Thoracic aorta (tissue), 2 donors: ENCODE measurements around the gene ADGRA3. TPM values are rescaled to one million over a fixed set of nuclear protein-coding genes. Genes with fewer than 3 reads are reported as not detected.

Source experiments
- ATAC-seq: fragments of 150-250 bp; one replicate; pipeline ENCODE4 v1.8.0; 2017; ENCODE audit warnings: low read depth; ENCODE audit not compliant: insufficient number of reproducible peaks, low FRiP score
- DNase-seq: peaks from one replicate; pipeline ENCODE4 v3.0.0-alpha.2; 2020; ENCODE audit warnings: low spot score
- H3K27ac ChIP-seq, 2 donors: fragments of 200-600 bp; sonication (generic); 1 replicate in 1 of 2; 2 replicates in 1 of 2; pipeline ENCODE4 v1.5.1; 2016; ENCODE audit warnings: mild to moderate bottlenecking in 2 of 2, moderate library complexity in 2 of 2
- H3K27me3 ChIP-seq: fragments of 200-600 bp; sonication (generic); replicated peaks from 2 replicates; pipeline ENCODE4 v1.6.0; 2016; ENCODE audit warnings: mild to moderate bottlenecking; ENCODE audit not compliant: insufficient read depth
- H3K36me3 ChIP-seq: fragments of 200-600 bp; sonication (generic); one replicate; pipeline ENCODE4 v1.5.1; 2016
- H3K4me1 ChIP-seq, 2 donors: fragments of 200-600 bp; sonication (generic); 1 replicate in 1 of 2; 2 replicates in 1 of 2; pipeline versions ENCODE4 v1.5.1 to v1.6.0; 2016; ENCODE audit warnings: low read depth in 2 of 2, mild to moderate bottlenecking in 1 of 2; ENCODE audit not compliant: control insufficient read depth in 1 of 2
- H3K4me3 ChIP-seq: fragments of 200-600 bp; sonication (generic); 2 replicates; pipeline ENCODE4 v1.5.1; 2016; ENCODE audit warnings: mild to moderate bottlenecking
- H3K9me3 ChIP-seq: fragments of 200-600 bp; sonication (generic); 2 replicates; pipeline ENCODE4 v1.5.1; 2016
- total RNA-seq, 2 donors: library from RNA; depleted of rRNA; stranded (reverse); fragments of >200 nt; gene quantifications; one replicate each; pipeline versions ENCODE4 v1.1.0 to v1.2.3, GENCODE V29; 2016
- TF ChIP-seq, protein P1 (sequence below): fragments of 200-600 bp; sonication (generic); IDR thresholded peaks from one replicate; pipeline ENCODE4 v1.5.1; 2019; ENCODE audit warnings: antibody characterized with exemption

ADGRA3 gene
- total RNA-seq, 2 donors from 2014 or later = 15.7 to 43.6 TPM

DNA sequence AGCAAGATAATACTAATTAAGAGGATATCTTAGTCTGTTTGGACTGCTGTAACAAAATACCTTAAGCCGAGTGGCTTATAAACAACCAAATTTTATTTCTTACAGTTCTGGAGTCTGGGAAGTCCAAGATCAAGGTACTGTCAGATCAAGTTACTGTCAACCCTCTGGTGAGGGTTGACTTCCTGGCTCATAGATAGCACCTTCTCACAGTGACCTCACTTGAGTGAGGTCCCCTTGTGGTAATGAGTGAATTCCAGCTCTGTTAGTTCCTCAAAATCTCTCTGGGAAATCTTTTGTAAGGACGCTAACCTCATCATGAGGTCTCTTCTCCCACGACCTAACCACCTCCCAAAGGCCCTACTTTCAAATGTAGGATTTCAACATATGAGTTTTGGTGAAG, 36.9 kb upstream of the ADGRA3 start:
- H3K4me3 ChIP-seq = no peak overlapping the region
- H3K36me3 ChIP-seq = no peaks in the 10 kb centered on the region
- H3K27ac ChIP-seq = no peak overlapping the region
- no peak for ATAC-seq
- no peaks in the 10 kb centered on the region for H3K4me1 ChIP-seq
- H3K9me3 ChIP-seq = no peaks in the 10 kb centered on the region
- no peaks in the 10 kb centered on the region for H3K27me3 ChIP-seq
- TF ChIP-seq, protein P1, sequence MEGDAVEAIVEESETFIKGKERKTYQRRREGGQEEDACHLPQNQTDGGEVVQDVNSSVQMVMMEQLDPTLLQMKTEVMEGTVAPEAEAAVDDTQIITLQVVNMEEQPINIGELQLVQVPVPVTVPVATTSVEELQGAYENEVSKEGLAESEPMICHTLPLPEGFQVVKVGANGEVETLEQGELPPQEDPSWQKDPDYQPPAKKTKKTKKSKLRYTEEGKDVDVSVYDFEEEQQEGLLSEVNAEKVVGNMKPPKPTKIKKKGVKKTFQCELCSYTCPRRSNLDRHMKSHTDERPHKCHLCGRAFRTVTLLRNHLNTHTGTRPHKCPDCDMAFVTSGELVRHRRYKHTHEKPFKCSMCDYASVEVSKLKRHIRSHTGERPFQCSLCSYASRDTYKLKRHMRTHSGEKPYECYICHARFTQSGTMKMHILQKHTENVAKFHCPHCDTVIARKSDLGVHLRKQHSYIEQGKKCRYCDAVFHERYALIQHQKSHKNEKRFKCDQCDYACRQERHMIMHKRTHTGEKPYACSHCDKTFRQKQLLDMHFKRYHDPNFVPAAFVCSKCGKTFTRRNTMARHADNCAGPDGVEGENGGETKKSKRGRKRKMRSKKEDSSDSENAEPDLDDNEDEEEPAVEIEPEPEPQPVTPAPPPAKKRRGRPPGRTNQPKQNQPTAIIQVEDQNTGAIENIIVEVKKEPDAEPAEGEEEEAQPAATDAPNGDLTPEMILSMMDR = no peak
- DNase-seq = no peak

DNA sequence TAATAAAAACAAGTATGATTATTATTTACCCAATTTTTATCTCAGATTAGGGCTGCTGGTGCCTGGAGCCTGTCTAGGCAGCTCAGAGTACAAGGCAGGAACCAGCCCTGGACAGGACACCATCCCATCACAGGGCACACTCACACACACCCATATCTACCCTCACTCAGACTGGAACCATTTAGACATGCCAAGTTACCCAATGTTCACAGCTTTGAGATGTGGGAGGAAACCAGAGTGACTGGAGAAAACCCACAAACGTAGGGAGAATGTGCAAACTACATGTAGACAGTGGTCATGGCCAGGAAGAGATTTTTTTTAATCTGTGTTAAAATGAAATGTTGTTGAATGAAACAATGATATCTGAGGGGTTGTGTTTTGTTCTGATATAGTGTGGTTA, 35.7 kb upstream of the ADGRA3 start:
- Histone ChIP-seq H3K4me3 (no peak overlapping the region), H3K36me3 (no peaks in the 10 kb centered on the region), H3K4me1 (no peaks in the 10 kb centered on the region), H3K27me3 (no peaks in the 10 kb centered on the region), H3K27ac (no peak overlapping the region), H3K9me3 (no peaks in the 10 kb centered on the region)
- ATAC-seq = no peak
- TF ChIP-seq, protein P1 = no peak
- DNase-seq = no peak

DNA sequence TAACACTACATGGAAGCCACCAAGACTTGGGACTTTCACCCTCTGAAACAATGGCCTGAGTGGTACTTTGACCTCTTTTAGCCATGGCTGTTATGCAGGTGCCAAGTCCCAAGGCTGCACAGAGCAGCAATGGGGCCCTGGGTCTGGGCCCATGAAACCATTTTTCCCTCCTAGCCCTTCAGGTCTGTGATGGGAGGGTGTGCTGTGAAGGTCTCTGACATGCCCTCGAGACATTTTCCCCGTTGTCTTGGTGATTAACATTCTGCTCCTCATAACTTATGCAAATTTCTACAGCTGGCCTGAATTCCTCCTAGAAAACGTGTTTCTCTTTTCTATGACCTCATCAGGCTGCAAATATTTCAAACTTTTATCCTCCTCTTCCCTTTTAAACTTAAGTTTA, 30.4 kb upstream of the ADGRA3 start:
- Histone ChIP-seq H3K4me3 (no peak overlapping the region), H3K27ac (no peak overlapping the region), H3K9me3 (no peaks in the 10 kb centered on the region), H3K4me1 (no peaks in the 10 kb centered on the region), H3K27me3 (no peaks in the 10 kb centered on the region), H3K36me3 (no peaks in the 10 kb centered on the region)
- ATAC-seq = no peak
- TF ChIP-seq, protein P1 = no peak
- no peak for DNase-seq

GRCh38 chr4:22539251-22539650, 23.4 kb upstream of the ADGRA3 start:
- Histone ChIP-seq H3K4me1 (no peaks in the 10 kb centered on the region), H3K27ac (no peak overlapping the region), H3K36me3 (no peaks in the 10 kb centered on the region), H3K4me3 (no peak overlapping the region), H3K9me3 (peaks cover 7% of the 10 kb centered on the region), H3K27me3 (no peaks in the 10 kb centered on the region)
- no peak for DNase-seq
- TF ChIP-seq, protein P1 = no peak
- ATAC-seq = no peak

- Histone ChIP-seq H3K27me3 (no peaks in the 10 kb centered on the region), H3K36me3 (no peaks in the 10 kb centered on the region), H3K4me3 (no peak overlapping the region), H3K9me3 (peaks cover 12% of the 10 kb centered on the region), H3K27ac (no peak overlapping the region), H3K4me1 (no peaks in the 10 kb centered on the region)
- DNase-seq (no peak), ATAC-seq (no peak)
- TF ChIP-seq, protein P1 = no peak
Measured at GRCh38 chr4:22537864-22538263, 22.0 kb upstream of the ADGRA3 start.
